Astrocyte (in vitro differentiated cells and primary cell): Measurements from ENCODE around the gene DDX27.

Experiments
- EZH2 ChIP-seq: IDR thresholded peaks from 2 replicates; pipeline ENCODE4 v1.6.1; 2012; ENCODE audit warnings: mild to moderate bottlenecking, low read length, inconsistent platforms; ENCODE audit not compliant: insufficient read depth
- TF ChIP-seq, protein P1 (sequence below): IDR thresholded peaks from 2 replicates; pipeline ENCODE4 v1.5.1; 2011; ENCODE audit warnings: low read depth, mild to moderate bottlenecking, inconsistent platforms, low read length, moderate library complexity; ENCODE audit not compliant: insufficient read depth

DNA sequence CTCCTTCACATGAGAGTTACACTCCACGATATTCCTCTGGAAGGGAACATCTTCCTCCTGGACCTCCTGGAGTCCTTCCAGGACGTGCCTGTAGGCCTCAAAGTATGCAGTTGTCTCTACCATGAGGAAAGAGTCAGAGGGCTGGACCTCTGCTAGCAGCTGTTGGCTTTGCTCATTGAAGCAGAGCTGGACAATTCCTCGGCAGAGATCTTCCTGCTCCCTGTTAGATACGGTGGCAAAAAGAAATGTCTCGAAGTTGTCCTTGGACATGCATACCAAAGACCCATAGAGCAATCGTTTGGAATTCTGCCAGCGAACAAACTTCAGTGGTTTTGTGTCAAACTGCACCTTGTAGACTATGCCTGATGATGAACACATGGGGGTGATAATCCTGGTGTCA, 51.0 kb downstream of the DDX27 start:
- TF ChIP-seq, protein P1, sequence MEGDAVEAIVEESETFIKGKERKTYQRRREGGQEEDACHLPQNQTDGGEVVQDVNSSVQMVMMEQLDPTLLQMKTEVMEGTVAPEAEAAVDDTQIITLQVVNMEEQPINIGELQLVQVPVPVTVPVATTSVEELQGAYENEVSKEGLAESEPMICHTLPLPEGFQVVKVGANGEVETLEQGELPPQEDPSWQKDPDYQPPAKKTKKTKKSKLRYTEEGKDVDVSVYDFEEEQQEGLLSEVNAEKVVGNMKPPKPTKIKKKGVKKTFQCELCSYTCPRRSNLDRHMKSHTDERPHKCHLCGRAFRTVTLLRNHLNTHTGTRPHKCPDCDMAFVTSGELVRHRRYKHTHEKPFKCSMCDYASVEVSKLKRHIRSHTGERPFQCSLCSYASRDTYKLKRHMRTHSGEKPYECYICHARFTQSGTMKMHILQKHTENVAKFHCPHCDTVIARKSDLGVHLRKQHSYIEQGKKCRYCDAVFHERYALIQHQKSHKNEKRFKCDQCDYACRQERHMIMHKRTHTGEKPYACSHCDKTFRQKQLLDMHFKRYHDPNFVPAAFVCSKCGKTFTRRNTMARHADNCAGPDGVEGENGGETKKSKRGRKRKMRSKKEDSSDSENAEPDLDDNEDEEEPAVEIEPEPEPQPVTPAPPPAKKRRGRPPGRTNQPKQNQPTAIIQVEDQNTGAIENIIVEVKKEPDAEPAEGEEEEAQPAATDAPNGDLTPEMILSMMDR: no peak
- TF ChIP-seq EZH2: no peak
